ENCODE results near the gene LIN9. TPM values are rescaled to one million over a fixed set of nuclear protein-coding genes. Genes with fewer than 3 reads are reported as not detected.

Gene LIN9
- total RNA-seq, 1 donor from 2014 or later = 8.2 TPM

DNA sequence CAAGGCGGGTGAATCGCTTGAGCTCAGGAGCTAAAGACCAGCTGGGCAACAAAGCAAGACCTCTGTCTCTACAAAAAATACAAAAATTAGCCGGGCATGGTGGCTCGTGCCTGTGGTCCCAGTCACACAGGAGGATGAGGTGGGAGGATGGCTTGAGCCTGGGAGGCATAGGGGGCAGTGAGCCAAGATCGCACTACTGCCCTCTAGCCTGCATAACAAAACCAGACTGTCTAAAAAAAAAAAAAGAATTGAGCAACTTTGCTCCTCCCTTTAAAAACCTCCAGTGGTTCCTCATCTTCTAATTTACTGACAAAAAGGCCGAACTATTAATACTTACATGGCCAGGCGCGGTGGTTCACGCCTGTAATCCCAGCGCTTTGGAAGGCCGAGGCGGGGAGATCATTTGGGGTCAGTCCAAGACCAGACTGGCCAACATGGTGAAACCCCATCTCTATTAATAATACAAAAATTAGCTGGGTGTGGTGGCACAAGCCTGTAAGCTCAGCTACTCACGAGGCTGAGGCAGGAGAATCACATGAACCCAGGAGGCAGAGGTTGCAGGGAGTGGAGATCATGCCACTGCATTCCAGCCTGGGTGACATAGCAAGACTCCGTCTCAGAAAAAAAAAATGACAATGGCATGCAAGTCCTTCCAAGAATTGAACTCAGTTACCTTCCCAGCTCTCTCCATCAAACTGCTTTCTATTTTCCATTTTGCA is 126.8 kb downstream of the LIN9 start:
- Mint-ChIP-seq H3K27ac (peak overlapping the region; percentile 91), H3K4me1 (ENCODE audit: low read depth) (peaks cover 18% of the 10 kb centered on the region), H3K36me3 (ENCODE audit: insufficient read depth) (peaks cover 12% of the 10 kb centered on the region), H3K9me3 (ENCODE audit: low read depth) (no peaks in the 10 kb centered on the region), H3K4me3 (ENCODE audit: low read depth) (no peak overlapping the region), H3K27me3 (no peaks in the 10 kb centered on the region)
- TF ChIP-seq CTCF (IDR thresholded peaks at IDR 0.05; ENCODE audit: unreplicated experiment) = peak; percentile 26
- no peak for DNase-seq (ENCODE audit: low spot score, unreplicated experiment)

Other genes with a start within 250 kb of the LIN9 start
- gene H3-3A, start 246.4 kb downstream of the LIN9 start, total RNA-seq = 1,238 and 1,313 TPM in 2 replicates
- gene ACBD3, start 122.4 kb downstream of the LIN9 start, total RNA-seq = 29.3 and 31.6 TPM in 2 replicates
- gene MIXL1, start 85.5 kb downstream of the LIN9 start, total RNA-seq = 1.5 and 1.7 TPM in 2 replicates
- gene PARP1, start 98.9 kb upstream of the LIN9 start, total RNA-seq = 153 and 159 TPM in 2 replicates
- gene STUM, start 239.6 kb upstream of the LIN9 start, total RNA-seq = 0.38 and 0.55 TPM in 2 replicates

Data from progenitor cell of endocrine pancreas (in vitro differentiated cells).